HEK293 (cell line): ENCODE results near the gene F5.

Experiments used
- CTCF ChIA-PET: fragments of 350-600 bp; formaldehyde crosslinking; extraction: SDS; loops from one replicate; lab custom pipeline; 2021; ENCODE audit warnings: antibody characterized with exemption; lab: Yijun Ruan, JAX
- POLR2A ChIA-PET: fragments of 300-600 bp; formaldehyde crosslinking; extraction: SDS; loops from one replicate; lab custom pipeline; 2020; ENCODE audit warnings: antibody characterized with exemption, inconsistent platforms; lab: Yijun Ruan, JAX
- H3K27ac ChIP-seq: fragments of 200-500 bp; sonication (Bioruptor generic); 2 replicates; pipeline ENCODE4 v1.5.1; 2014; ENCODE audit warnings: low read depth, low read length, control low read depth, inconsistent platforms; ENCODE audit errors: extremely low read depth
- H3K36me3 ChIP-seq, 2 experiments: fragments of 200-500 bp in 1 of 2; sonication (Bioruptor generic) in 1 of 2; 1 replicate in 1 of 2; 2 replicates in 1 of 2; pipeline ENCODE4 v1.5.1; 2014 to 2017; ENCODE audit warnings: inconsistent platforms in 2 of 2, low read length in 2 of 2; ENCODE audit not compliant: control insufficient read depth in 2 of 2, insufficient read depth in 1 of 2
- H3K4me1 ChIP-seq: fragments of 200-500 bp; sonication (Bioruptor generic); 2 replicates; pipeline ENCODE4 v1.5.1; 2014; ENCODE audit warnings: mild to moderate bottlenecking, low read length, inconsistent platforms; ENCODE audit not compliant: control insufficient read depth, insufficient read depth
- H3K4me3 ChIP-seq: 2 replicates; pipeline ENCODE4 v1.5.1; 2011; ENCODE audit warnings: low read depth, mild to moderate bottlenecking, control low read depth, low read length, moderate library complexity
- H3K9me3 ChIP-seq: fragments of 200-500 bp; sonication (Bioruptor generic); 2 replicates; pipeline ENCODE4 v1.5.1; 2014; ENCODE audit warnings: low read depth, low read length, inconsistent platforms; ENCODE audit not compliant: control insufficient read depth, insufficient read depth
- ATF2 ChIP-seq: fragments of 450-650 bp; formaldehyde crosslinking; IDR thresholded peaks from 2 replicates; pipeline ENCODE4 v1.5.1; 2016; ENCODE audit warnings: missing biosample characterization, missing genetic modification characterization, low read depth
- HOXC10 ChIP-seq: sonication (generic); formaldehyde crosslinking; IDR thresholded peaks from 2 replicates; pipeline ENCODE4 v1.8.1; 2023; ENCODE audit warnings: mild to moderate bottlenecking, missing genetic modification reagents
- KLF9 ChIP-seq: fragments of 450-650 bp; formaldehyde crosslinking; IDR thresholded peaks from 2 replicates; pipeline ENCODE4 v1.5.1; 2016; ENCODE audit warnings: missing biosample characterization, missing genetic modification characterization, low read depth
- PRDM10 ChIP-seq: fragments of 450-650 bp; formaldehyde crosslinking; IDR thresholded peaks from 2 replicates; pipeline ENCODE4 v1.5.1; 2016; ENCODE audit warnings: missing biosample characterization, missing genetic modification characterization
- SP7 ChIP-seq: fragments of 450-650 bp; formaldehyde crosslinking; IDR thresholded peaks from 2 replicates; pipeline ENCODE4 v1.5.1; 2016; ENCODE audit warnings: missing biosample characterization, missing genetic modification characterization
- ZNF10 ChIP-seq: fragments of 450-650 bp; formaldehyde crosslinking; IDR thresholded peaks from 2 replicates; pipeline ENCODE4 v1.5.1; 2017; ENCODE audit warnings: missing biosample characterization, missing genetic modification characterization
- ZNF140 ChIP-seq: fragments of 450-650 bp; formaldehyde crosslinking; IDR thresholded peaks from 2 replicates; pipeline ENCODE4 v1.5.1; 2016; ENCODE audit warnings: missing biosample characterization, missing genetic modification characterization
- ZNF175 ChIP-seq: fragments of 450-650 bp; formaldehyde crosslinking; IDR thresholded peaks from 2 replicates; pipeline ENCODE4 v1.5.1; 2016; ENCODE audit warnings: missing biosample characterization, missing genetic modification characterization
- ZNF2 ChIP-seq: fragments of 450-650 bp; formaldehyde crosslinking; IDR thresholded peaks from 2 replicates; pipeline ENCODE4 v1.5.1; 2016; ENCODE audit warnings: missing biosample characterization, missing genetic modification characterization
- ZNF354C ChIP-seq: fragments of 450-650 bp; formaldehyde crosslinking; IDR thresholded peaks from 2 replicates; pipeline ENCODE4 v1.5.1; 2016; ENCODE audit warnings: missing biosample characterization, missing genetic modification characterization, low read depth, borderline replicate concordance
- ZNF394 ChIP-seq: fragments of 450-650 bp; formaldehyde crosslinking; IDR thresholded peaks from 2 replicates; pipeline ENCODE4 v1.5.1; 2016; ENCODE audit warnings: missing biosample characterization, missing genetic modification characterization, mild to moderate bottlenecking, moderate library complexity, borderline replicate concordance
- ZNF404 ChIP-seq: fragments of 450-650 bp; formaldehyde crosslinking; IDR thresholded peaks from 2 replicates; pipeline ENCODE4 v1.5.1; 2017; ENCODE audit warnings: missing biosample characterization, missing genetic modification characterization
- ZNF423 ChIP-seq: fragments of 450-650 bp; formaldehyde crosslinking; IDR thresholded peaks from 2 replicates; pipeline ENCODE4 v1.5.1; 2016; ENCODE audit warnings: missing biosample characterization, missing genetic modification characterization
- ZNF501 ChIP-seq: fragments of 450-650 bp; formaldehyde crosslinking; IDR thresholded peaks from 2 replicates; pipeline ENCODE4 v1.5.1; 2016; ENCODE audit warnings: missing biosample characterization, missing genetic modification characterization
- ZNF530 ChIP-seq: fragments of 450-650 bp; formaldehyde crosslinking; IDR thresholded peaks from 2 replicates; pipeline ENCODE4 v1.5.1; 2016; ENCODE audit warnings: low read depth, missing biosample characterization, missing genetic modification characterization
- ZNF600 ChIP-seq: fragments of 450-650 bp; formaldehyde crosslinking; IDR thresholded peaks from 2 replicates; pipeline ENCODE4 v1.5.1; 2016; ENCODE audit warnings: missing biosample characterization, missing genetic modification characterization
- ZNF670 ChIP-seq: fragments of 450-650 bp; formaldehyde crosslinking; IDR thresholded peaks from 2 replicates; pipeline ENCODE4 v1.5.1; 2016; ENCODE audit warnings: missing biosample characterization, missing genetic modification characterization, low read depth
- ZNF76 ChIP-seq: fragments of 450-650 bp; formaldehyde crosslinking; IDR thresholded peaks from 2 replicates; pipeline ENCODE4; 2016; ENCODE audit warnings: low read depth, missing biosample characterization, missing genetic modification characterization, borderline replicate concordance
- ZNF777 ChIP-seq: fragments of 450-650 bp; formaldehyde crosslinking; IDR thresholded peaks from 2 replicates; pipeline ENCODE4 v1.5.1; 2017; ENCODE audit warnings: missing biosample characterization, missing genetic modification characterization, borderline replicate concordance
- ZNF843 ChIP-seq: fragments of 450-650 bp; formaldehyde crosslinking; IDR thresholded peaks from 2 replicates; pipeline ENCODE4 v1.5.1; 2016; ENCODE audit warnings: missing biosample characterization, missing genetic modification characterization
- TF ChIP-seq, protein P1 (sequence below): IDR thresholded peaks from 2 replicates; pipeline ENCODE4 v1.6.1; 2011; ENCODE audit warnings: mild to moderate bottlenecking, low read depth, low read length, borderline replicate concordance
- TF ChIP-seq, protein P2 (sequence below): fragments of 450-650 bp; formaldehyde crosslinking; IDR thresholded peaks from 2 replicates; pipeline ENCODE4 v1.5.1; 2016; ENCODE audit warnings: missing biosample characterization, missing genetic modification characterization

Gene F5

DNA sequence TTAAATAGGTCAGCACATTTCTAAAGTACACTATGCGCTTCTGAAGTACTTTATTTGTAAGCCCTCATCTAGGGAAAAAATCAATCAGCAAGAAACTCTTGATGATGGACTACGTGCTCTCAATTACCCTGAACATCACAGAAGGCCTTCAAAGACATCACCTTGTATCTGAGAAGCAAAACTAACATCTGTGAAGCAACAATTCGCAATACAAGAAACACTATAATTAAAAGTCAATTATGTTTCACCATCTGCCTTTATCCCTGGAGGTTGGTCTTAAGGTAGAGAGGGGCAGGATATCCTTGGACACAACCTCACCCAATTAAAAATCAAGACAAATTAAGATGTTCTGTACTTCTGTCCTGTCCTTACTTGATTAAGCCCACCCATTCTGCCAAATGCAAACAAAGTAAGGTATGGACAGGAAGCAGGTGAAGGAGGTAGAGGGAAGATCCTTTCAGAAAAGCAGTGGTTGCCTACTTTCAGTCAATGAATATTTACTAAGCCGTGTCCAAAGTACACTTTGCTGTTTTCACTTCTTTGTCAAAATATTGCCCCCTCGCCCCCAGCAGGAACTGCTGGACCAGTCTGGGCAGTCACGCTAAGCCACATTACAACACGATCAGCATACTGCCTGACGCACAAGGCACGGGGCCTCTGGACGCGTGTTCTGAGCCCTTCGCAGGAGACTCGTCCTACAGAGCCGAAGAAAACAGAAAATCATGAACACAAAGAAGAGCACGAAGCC lies 101.4 kb downstream of the F5 start (continued):
- TF ChIP-seq PRDM10 (tag by site-specific recombination), result no peak
- TF ChIP-seq, protein P1, sequence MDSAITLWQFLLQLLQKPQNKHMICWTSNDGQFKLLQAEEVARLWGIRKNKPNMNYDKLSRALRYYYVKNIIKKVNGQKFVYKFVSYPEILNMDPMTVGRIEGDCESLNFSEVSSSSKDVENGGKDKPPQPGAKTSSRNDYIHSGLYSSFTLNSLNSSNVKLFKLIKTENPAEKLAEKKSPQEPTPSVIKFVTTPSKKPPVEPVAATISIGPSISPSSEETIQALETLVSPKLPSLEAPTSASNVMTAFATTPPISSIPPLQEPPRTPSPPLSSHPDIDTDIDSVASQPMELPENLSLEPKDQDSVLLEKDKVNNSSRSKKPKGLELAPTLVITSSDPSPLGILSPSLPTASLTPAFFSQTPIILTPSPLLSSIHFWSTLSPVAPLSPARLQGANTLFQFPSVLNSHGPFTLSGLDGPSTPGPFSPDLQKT, result no peak
- TF ChIP-seq SP7 (tag by site-specific recombination), result peak; percentile 70
- TF ChIP-seq ZNF530 (tag by site-specific recombination), result no peak
- peak; percentile 93 for TF ChIP-seq ZNF10
- TF ChIP-seq, protein P2, sequence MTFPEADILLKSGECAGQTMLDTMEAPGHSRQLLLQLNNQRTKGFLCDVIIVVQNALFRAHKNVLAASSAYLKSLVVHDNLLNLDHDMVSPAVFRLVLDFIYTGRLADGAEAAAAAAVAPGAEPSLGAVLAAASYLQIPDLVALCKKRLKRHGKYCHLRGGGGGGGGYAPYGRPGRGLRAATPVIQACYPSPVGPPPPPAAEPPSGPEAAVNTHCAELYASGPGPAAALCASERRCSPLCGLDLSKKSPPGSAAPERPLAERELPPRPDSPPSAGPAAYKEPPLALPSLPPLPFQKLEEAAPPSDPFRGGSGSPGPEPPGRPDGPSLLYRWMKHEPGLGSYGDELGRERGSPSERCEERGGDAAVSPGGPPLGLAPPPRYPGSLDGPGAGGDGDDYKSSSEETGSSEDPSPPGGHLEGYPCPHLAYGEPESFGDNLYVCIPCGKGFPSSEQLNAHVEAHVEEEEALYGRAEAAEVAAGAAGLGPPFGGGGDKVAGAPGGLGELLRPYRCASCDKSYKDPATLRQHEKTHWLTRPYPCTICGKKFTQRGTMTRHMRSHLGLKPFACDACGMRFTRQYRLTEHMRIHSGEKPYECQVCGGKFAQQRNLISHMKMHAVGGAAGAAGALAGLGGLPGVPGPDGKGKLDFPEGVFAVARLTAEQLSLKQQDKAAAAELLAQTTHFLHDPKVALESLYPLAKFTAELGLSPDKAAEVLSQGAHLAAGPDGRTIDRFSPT (tag by site-specific recombination), result no peak

DNA sequence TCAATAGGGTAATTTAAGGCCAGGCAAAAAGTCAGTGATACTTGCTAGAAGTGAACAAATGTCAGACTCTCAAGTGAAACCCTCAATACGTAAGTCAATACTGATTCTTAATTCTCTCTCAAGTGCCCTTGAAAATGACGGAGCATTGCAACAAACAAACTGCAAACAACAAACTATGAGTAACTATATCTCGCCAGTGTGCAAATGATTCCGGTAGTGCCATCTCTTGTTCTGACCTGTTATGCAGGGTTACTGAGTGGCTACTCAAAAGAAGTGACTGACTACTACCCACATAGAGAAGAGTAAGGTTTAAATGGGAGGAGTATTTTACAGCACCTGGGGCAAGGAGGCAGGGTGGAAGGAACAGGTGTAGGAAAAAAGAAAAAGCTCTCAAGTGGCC lies 102.2 kb downstream of the F5 start:
- Histone ChIP-seq H3K27ac (no peak overlapping the region), H3K36me3 (no peaks in the 10 kb centered on the region), H3K4me3 (peak overlapping the region; percentile 98), H3K9me3 (no peaks in the 10 kb centered on the region), H3K4me1 (peaks cover 15% of the 10 kb centered on the region)
- POLR2A ChIA-PET, result no interaction called here
- TF ChIP-seq ZNF354C (tag by site-specific recombination) (no peak), ZNF600 (0 out of 2 replicates have a peak, but pooled peaks have one; percentile 10)
- CTCF ChIA-PET, result interaction anchor here (0.6 to 0.7 kb wide), 2 partner anchors 18 to 73 kb away, joined by 3 read pairs; no protein-coding TSS in a partner anchor

- CTCF ChIA-PET, result interaction anchor here (1.0 to 1.5 kb wide), 2 partner anchors 16 to 65 kb away, joined by 3 read pairs; no protein-coding TSS in a partner anchor
- no peak overlapping the region; the same call in 1 of the 2 replicates for H3K4me3 ChIP-seq
- no peak for TF ChIP-seq ZNF843 (tag by site-specific recombination)
- no peak for TF ChIP-seq ZNF2 (tag by site-specific recombination)
- no peak for TF ChIP-seq ZNF404 (tag by site-specific recombination)
- no peak for TF ChIP-seq HOXC10 (CRISPR knock-in tag)
- no peak for TF ChIP-seq ATF2 (tag by site-specific recombination)
- no peak for TF ChIP-seq ZNF76 (tag by site-specific recombination)
- TF ChIP-seq ZNF394 (tag by site-specific recombination), result 0 out of 2 replicates have a peak, but pooled peaks have one; percentile 13
- TF ChIP-seq, protein P1, result no peak
- TF ChIP-seq ZNF670 (tag by site-specific recombination), result no peak
- no peak for TF ChIP-seq ZNF140 (tag by site-specific recombination)
- 0 out of 2 replicates have a peak, but pooled peaks have one; percentile 27 for TF ChIP-seq ZNF501 (tag by site-specific recombination)
- no peak for TF ChIP-seq KLF9 (tag by site-specific recombination)
- no peak for TF ChIP-seq ZNF777
- no peak for TF ChIP-seq ZNF423 (tag by site-specific recombination)
- TF ChIP-seq ZNF175, result no peak
Observed at GRCh38 chr1:169483500-169483966, 102.7 kb downstream of the F5 start.

More at GRCh38 chr1:169483500-169483966, 102.7 kb downstream of the F5 start:
- no peak overlapping the region for H3K27ac ChIP-seq
- peaks cover 15% of the 10 kb centered on the region for H3K4me1 ChIP-seq
- POLR2A ChIA-PET, result no interaction called here
- H3K9me3 ChIP-seq, result no peaks in the 10 kb centered on the region
- H3K36me3 ChIP-seq, result no peaks in the 10 kb centered on the region
